GM23338 (cell line): ENCODE results near the gene TYW3.

Source experiments
- CREB1 ChIP-seq: fragments of 250-450 bp; sonication (Bioruptor Pico); IDR thresholded peaks from 2 replicates; pipeline ENCODE4 v1.5.0; 2020; ENCODE audit warnings: low read depth, mild to moderate bottlenecking, moderate library complexity
- CTCF ChIP-seq, 2 experiments: fragments of 200-600 bp in 1 of 2; sonication (generic) in 1 of 2; conservative IDR thresholded peaks; 2 replicates each; pipeline versions ENCODE4 v1.5.1 to v1.6.1; 2016 to 2017; ENCODE audit warnings: antibody characterized with exemption in 2 of 2, low read depth in 2 of 2, mild to moderate bottlenecking in 2 of 2, moderate library complexity in 1 of 2
- ETS1 ChIP-seq: IDR thresholded peaks from 2 replicates; pipeline ENCODE4 v1.6.1; 2016; ENCODE audit warnings: antibody characterized with exemption
- EZH2 ChIP-seq: fragments of 200-600 bp; sonication (generic); IDR thresholded peaks from one replicate; pipeline ENCODE4 v1.8.0; 2017; ENCODE audit warnings: antibody characterized with exemption, mild to moderate bottlenecking, low read depth; ENCODE audit not compliant: unreplicated experiment
- EZH2phosphoT487 ChIP-seq: fragments of 200-600 bp; sonication (generic); IDR thresholded peaks from one replicate; pipeline ENCODE4 v1.8.1; 2018; ENCODE audit warnings: antibody characterized with exemption; ENCODE audit not compliant: unreplicated experiment
- JUNB ChIP-seq: IDR thresholded peaks from one replicate; pipeline ENCODE4 v1.6.1; 2016; ENCODE audit warnings: antibody characterized with exemption; ENCODE audit not compliant: unreplicated experiment
- POLR2AphosphoS5 ChIP-seq: IDR thresholded peaks from 2 replicates; pipeline ENCODE4 v1.6.1; 2016; ENCODE audit warnings: antibody characterized with exemption, low read depth
- REST ChIP-seq: IDR thresholded peaks from one replicate; pipeline ENCODE4 v1.6.1; 2018; ENCODE audit warnings: antibody characterized with exemption; ENCODE audit not compliant: unreplicated experiment
- STAT1 ChIP-seq: IDR thresholded peaks from one replicate; pipeline ENCODE4 v1.6.1; 2016; ENCODE audit warnings: antibody characterized with exemption; ENCODE audit not compliant: unreplicated experiment
- ZNF114 ChIP-seq: fragments of 250-450 bp; sonication (Bioruptor Pico); IDR thresholded peaks from 2 replicates; pipeline ENCODE4 v1.5.0; 2020; ENCODE audit warnings: mild to moderate bottlenecking, moderate library complexity
- ZNF462 ChIP-seq: fragments of 250-450 bp; sonication (Bioruptor Pico); IDR thresholded peaks from 2 replicates; pipeline ENCODE4 v1.5.0; 2020; ENCODE audit warnings: mild to moderate bottlenecking, moderate library complexity

GRCh38 chr1:74686928-74687327 lies 46.0 kb upstream of the TYW3 start:
- TF ChIP-seq EZH2 (no peak), REST (no peak), CTCF (conservative IDR thresholded peaks at IDR 0.05; ENCODE audit: low read depth in 2 of 2) (no peak), EZH2phosphoT487 (no peak), POLR2AphosphoS5 (no peak), JUNB (no peak), ZNF462 (CRISPR knock-in tag) (no peak), CREB1 (no peak), ETS1 (no peak), STAT1 (no peak), ZNF114 (no peak)
